DMS79 treated with DMSO at 0.1 percent for 48 hours (cell line): ENCODE results near the gene EIF5AL1.
"Not testable (repeated sequence)": the region's sequence is repeated elsewhere in the genome, so short reads cannot be mapped to it uniquely, and the experiment has no call there.

Experiments used
- DNase-seq: peaks from one replicate; lab custom pipeline; 2025; lab: John Stamatoyannopoulos, UW

EIF5AL1 gene

DNA sequence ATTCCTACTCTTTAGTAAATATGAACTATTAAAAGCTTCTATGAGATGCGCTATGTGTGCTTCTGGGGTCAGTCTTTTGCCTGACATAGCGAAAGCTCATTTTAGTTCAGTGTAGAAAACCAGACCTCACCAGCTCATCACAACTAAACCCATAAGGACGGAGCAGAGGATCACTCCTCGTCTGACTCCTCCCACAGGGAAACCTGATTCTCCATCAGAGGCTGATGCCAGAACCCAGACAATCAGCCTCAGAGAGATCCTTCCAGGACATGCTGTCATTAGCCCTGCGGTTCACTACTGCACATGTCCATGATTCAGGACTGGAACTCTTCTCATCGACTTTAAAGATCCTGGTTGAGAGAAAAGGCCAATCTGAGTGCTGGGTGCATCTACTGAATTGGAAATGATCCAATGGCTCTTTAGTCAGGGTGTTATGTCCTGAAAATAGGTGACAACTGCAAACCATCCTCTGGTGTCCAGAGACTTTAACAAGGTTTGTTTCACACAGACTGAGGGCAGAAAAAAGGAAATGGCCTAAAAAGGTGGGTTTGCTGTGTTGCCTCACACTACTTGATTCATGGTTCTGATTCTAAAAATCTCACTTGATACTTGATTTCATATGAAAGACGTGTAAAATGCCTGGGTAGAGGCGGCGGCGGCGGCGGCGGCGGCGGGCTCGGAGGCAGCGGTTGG is at the start of gene EIF5AL1:
Gene EIF5AL1, plus strand, starts transcription at position 643 of the 693 bp plus-strand sequence. CDS start 117 bp downstream, outside the sequence.
- DNase-seq = not testable (repeated sequence)

GRCh38 chr10:79463578-79464496 is 48.5 kb upstream of the EIF5AL1 start:
- DNase-seq = no peak

GRCh38 chr10:79465341-79465740 is 47.0 kb upstream of the EIF5AL1 start:
- DNase-seq = no peak

DNA sequence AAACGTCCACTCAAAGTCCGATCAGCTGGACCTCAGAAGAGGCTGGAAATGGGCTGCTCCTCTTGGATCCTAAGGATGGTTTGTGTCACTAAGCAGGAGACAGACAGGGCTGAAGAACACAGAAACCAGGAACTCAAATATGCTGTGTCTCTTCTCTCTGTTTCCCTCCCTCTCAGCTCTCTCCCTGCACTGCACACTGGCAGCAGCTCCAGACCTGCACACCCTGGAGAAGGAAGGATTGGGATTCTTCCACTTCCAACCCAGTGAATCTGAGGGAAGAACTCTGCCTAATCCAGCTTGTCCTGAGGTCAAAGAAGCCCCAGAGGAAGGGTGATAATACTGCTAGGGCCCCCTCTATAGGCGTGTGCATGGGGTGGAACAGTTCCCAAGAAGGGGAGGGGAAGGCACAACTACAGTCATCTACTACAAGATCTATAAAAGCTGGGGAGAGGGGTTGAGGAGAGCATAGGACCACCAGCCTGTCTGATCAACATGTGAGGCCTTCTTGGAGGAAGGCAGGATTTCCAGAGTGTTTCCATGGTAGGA is 44.2 kb upstream of the EIF5AL1 start:
- no peak for DNase-seq

DNA sequence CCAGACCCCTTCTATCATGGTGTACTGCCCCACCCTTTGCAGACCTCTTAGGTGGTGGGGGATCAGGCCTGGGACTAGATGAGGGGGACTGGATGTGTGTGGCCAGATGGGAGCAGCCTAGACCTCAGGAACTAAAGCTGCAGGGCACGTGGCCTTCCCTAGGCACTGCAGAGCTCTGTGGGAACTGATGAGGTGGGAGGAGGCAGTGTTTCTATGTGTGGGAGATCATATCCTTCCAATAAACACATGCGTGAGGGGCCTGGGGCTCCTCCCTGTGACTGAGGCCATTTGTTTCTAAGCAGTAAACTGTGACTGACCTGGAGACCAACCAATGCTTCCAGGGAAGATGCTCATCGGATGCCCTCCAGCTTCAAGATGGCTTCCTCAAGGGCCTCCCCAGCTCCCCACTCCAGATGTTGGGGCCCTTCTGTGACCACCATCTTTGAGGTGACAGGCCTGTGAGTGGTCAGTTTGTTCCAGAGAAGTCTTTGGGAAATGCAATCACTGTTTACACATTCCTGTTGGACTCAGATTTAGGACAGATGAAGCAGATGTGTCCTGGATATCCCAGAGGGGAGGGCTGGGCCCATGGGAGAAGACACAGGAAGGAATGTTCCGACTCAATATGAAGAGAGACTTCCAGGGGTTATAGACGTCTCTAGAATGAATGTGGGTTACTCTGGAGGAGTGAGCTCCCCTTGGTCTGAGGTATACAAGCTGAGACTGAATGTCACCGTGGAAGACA is 43.3 kb upstream of the EIF5AL1 start:
- no peak for DNase-seq

- DNase-seq = no peak
Measured at GRCh38 chr10:79470096-79470495, 42.2 kb upstream of the EIF5AL1 start.

GRCh38 chr10:79471776-79472175 is 40.6 kb upstream of the EIF5AL1 start:
- no peak for DNase-seq

GRCh38 chr10:79472449-79472848 is 39.9 kb upstream of the EIF5AL1 start:
- no peak for DNase-seq

DNA sequence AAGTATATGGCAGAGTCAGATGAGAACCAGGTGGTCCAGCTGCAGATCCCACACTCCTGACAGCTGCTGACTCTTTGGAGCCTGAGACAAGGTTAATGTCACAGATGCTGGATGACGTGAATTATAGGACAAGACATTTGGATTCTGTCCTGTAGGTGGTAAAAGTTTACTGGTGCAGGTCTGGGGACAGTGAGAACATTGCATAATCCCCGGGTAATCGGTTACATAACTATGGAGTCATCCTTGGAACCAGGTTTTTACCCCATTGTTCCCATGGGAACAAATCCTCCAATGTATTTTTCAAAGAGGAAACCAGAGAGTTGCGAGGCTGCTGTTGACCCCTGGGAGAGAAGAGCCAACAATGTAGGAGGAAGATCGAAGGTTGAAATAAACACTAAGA is 39.4 kb upstream of the EIF5AL1 start:
- DNase-seq = no peak

- no peak for DNase-seq
Measured at GRCh38 chr10:79473496-79474095, 38.7 kb upstream of the EIF5AL1 start.

DNA sequence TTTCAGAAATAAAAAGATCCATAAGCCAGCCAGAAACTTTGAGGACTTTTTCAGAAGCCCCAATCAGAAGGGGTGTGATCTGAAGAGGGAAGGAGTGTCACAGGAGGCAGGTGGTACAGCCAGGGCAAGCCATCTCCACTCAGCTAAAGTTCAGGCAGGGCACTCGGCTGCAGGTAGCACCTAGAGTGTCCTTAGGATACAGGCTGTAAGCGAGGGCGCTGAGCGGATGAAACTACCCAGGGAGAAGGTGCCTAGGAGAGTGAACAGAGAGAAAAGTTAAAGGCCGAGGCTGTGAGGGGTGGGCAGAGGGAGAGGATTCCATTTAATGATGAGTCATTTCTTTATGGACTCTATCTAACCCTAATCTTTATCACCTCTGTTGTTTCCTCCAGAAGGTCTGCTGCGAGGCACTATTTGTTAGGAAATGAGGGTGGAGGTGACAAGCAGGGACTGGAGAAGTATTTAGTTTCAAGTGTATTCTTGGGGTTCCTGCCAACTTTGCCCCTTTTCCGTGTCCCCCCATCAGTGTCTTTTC is 37.1 kb upstream of the EIF5AL1 start:
- DNase-seq = no peak

- DNase-seq = no peak
Measured at GRCh38 chr10:79475877-79476276, 36.5 kb upstream of the EIF5AL1 start.

DNA sequence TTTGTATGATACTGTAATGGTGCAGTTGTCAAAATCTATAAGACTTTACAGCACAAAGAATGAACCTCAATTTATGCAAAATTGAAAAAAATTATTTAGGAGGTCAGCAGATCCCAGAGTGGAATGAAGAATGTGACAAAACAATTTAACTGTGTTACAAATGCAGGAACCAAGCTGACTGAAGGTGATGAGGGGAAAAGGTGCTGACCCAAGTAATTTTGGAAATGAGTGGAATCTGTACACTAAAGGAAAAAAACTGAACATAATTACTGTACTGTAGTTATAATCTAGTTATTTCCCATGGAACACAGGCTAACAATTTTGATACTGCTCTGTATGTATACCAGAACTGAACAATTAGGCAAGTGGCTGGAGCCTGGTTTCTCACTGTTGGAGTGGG is 35.7 kb upstream of the EIF5AL1 start:
- no peak for DNase-seq

DNA sequence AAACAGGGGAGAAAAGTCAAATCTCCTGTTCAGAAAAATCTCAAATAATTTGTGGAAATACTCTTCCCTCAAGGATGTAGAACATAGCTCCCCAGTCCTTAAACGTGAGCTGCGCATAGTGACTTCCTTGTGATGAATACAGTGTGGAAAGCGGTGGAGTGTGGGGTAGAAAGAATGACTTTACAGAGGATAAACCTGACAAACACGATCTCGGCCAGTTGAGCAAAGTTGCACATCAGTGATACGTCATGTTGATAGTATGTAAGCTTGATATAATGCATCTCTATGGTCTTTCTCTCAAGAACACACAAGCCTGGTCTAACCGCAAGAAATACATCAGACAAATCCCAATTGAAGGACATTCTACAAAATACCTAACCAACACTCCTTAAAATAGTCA is 34.9 kb upstream of the EIF5AL1 start:
- DNase-seq = no peak

DNA sequence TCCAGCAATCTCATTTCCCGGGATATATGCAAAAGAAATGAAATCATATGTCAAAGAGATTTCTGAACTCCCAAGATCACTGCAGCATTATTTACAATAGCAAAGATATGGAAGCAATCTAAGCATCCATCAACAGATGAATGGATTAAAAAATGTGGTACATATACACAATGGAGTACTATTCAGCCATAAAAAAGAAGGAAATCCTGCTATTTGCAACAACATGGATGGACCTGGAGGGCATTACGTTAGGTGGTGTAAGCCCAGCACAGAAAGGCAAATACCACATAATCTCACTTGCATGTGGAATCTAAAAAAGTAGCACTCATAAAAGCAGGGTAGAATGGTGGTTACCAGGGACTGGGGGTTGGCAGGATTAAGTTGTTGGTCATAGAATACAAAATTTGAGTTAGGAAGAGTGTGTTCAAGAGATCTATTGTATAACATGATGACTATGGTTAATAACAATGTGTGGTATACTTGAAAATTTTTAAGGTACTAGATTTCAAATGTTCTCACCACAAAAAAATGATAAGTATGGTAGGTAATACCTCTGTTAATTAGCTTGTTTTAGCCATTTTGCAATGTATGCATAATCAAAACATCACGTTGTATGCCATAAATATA is 32.9 kb upstream of the EIF5AL1 start:
- no peak for DNase-seq

DNA sequence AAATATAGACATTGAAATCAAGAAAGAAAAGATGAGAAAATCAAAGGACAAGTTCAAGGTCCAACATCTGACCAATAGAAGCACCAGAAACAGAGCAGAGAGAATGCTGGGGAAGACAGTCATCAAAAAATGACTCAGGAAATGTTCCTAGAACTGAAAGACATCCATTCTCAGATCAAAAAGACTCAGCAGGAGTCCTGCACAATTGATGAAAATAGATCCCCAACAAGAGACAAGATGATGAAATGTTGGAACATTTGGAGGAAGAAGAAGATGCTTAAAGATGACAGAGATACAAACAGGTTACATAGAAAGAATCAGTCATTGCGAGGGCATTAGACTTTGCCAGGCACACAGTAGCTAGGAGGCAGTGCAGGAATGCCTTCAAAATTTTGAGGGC is 30.0 kb upstream of the EIF5AL1 start:
- no peak for DNase-seq

- DNase-seq = no peak
Measured at GRCh38 chr10:79482741-79483140, 29.6 kb upstream of the EIF5AL1 start.

DNA sequence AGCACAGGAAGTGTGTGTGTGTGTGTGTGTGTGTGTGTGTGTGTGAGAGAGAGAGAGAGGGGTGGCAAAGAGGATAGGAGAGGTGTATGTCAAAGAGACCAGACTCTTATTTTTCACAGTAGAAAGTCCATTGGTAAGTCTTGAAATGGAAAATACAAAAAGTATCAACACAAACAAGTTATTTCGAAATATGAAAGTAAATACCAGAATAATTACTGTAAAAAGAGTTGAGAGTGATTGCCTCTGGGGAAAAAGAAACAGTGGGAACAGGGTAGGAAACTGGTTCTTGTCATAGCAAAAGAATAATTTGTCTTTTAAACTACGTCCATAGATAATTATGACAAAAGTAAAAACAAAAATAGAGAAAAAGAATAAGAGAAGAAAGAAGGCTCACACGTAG is 29.0 kb upstream of the EIF5AL1 start:
- DNase-seq = no peak

- DNase-seq = no peak
Measured at GRCh38 chr10:79483948-79484347, 28.4 kb upstream of the EIF5AL1 start.

DNA sequence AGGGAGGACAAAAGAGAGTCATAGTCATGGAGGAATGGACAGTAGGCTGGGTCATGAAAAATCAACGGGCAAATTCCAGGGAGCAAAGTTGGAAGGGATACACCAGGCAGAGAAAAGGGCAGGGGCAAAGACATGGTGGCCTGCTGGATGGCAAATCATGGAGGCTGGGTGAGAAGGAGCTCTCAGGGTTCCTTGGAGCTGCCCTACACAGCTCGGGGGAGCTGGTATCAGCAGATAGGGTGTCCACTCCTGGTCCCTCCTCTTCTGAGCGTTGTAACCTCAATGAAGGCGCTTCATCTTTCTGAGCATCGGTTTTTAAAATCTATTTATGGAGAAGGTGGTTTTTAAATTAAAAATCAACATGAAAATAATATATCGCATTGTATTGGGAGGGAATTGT is 27.9 kb upstream of the EIF5AL1 start:
- DNase-seq = no peak
